IPS DF 19.7 (cell line): ENCODE measurements around the gene AKT3.
"Not testable (repeated sequence)": the region's sequence is repeated elsewhere in the genome, so short reads cannot be mapped to it uniquely, and the experiment has no call there.

Experiments used
- DNase-seq: peaks from one replicate; pipeline ENCODE4 v3.0.0-alpha.2; 2013; ENCODE audit warnings: low read depth, low spot score

AKT3 gene

DNA sequence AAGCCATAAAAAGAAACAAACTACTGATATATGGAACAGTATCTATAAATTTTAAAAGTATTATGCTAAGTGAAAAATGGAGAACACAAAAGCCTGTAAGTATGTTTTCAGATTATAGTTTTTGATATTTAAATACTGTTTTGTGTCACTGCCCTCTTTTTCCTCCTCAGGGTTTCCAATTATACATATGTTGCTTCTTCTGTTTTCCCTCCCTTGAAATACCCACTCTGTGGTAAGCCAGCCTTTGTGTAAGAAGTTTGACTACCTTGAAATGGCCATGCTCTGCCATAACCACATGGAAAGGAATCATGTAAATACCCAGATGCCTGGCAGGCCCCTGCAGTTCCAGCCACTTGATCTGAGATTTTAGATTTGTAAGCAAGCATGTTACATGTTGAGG is 248.3 kb downstream of the AKT3 start:
- no peak for DNase-seq

- no peak for DNase-seq
Observed at GRCh38 chr1:243598433-243598832, 251.6 kb downstream of the AKT3 start.

- no peak for DNase-seq
Observed at GRCh38 chr1:243597383-243597782, 252.7 kb downstream of the AKT3 start.

- DNase-seq, result no peak
Observed at GRCh38 chr1:243596431-243597062, 253.5 kb downstream of the AKT3 start.

- no peak for DNase-seq
Observed at GRCh38 chr1:243595527-243596210, 254.4 kb downstream of the AKT3 start.

- no peak for DNase-seq
Observed at GRCh38 chr1:243594455-243594854, 255.6 kb downstream of the AKT3 start.

DNA sequence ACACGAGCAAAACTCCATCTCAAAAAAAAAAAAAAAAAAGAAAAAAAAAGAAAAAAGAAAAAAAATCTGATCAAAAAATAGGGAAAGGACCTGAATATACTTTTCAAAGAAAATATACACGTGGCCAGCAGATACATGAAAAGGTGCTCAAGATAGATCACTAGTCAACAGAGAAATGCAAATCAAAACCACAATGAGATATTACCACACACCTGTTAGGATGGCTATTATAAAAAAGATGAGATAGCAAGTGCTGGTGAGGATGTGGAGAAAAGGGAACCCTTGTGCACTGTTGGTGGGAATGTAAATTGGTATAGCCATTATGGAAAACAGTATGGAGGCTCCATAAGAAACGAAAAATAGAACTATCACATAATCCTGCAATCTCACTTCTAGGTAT is 260.8 kb downstream of the AKT3 start:
- DNase-seq, result not testable (repeated sequence)

DNA sequence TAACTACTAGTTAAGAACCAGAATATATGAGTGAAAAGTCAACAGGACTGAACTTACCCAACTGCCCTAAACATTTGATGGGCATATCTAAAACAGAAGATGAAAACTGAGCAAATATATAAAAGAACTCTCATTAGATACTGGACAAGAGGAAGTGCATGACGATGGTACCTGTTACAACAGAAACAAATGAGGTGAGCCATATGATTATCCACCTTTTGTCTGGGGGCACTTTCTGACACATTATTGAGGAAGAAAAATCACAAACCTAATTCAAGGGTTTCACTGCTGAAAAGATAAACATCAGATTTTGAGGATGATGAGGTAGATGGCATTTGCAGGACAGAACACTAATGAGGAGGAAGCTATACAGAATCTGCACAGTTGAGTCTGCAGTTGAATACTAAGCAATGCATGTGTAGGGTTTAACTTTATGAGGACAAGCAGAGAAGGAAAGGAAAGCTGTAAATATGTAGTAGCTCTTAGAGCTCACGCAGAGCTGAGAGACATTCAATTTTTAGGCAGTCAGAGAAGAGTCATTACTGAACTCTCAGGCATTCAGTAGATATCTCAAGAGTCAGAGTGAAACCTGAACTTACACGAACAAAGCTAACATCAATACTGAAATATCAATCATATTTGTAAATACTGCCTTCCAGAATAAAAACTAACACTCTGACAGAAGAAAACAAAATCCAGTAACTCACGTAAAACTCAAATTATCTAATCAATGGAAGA is 262.1 kb downstream of the AKT3 start:
- DNase-seq, result no peak

DNA sequence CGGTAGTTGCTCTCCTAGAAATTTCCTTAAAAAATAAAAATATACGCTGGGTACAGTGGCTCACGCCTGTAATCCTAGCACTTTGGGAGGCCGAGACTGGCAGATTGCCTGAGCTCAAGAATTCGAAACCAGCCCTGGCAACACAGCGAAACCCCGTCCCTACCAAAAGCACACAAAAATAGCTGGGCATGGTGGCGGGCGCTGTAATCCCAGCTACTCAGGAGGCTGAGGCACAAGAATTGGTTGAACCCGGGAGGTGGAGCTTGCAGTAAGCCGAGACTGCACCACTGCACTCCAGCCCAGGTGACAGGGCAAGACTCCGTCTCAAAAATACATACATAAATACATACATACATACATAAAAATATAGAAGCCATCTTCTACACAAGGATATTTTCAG is 262.8 kb downstream of the AKT3 start:
- DNase-seq, result no peak

- no peak for DNase-seq
Observed at GRCh38 chr1:243585982-243586381, 264.1 kb downstream of the AKT3 start.

- DNase-seq, result no peak
Observed at GRCh38 chr1:243582326-243582725, 267.7 kb downstream of the AKT3 start.

- DNase-seq, result no peak
Observed at GRCh38 chr1:243580984-243581383, 269.1 kb downstream of the AKT3 start.

DNA sequence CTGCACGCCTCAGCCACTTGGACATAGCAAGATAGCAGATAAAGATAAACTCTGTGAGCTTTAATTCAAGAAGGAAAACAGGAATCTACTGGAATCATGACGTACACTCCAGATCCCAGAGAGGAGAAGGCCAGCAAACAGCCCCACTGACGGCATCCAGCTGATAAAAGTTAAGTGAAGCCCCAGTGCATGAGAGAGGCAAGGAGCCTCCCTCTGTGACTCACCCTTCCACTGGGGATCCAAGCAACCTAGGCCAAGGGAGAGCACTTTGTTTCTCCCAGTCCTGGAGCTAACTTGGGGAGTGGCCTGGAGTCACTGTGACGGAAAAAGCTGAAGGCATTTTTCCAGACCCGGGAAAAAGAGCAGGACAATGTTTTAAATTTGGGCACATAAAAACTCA is 270.0 kb downstream of the AKT3 start:
- no peak for DNase-seq

DNA sequence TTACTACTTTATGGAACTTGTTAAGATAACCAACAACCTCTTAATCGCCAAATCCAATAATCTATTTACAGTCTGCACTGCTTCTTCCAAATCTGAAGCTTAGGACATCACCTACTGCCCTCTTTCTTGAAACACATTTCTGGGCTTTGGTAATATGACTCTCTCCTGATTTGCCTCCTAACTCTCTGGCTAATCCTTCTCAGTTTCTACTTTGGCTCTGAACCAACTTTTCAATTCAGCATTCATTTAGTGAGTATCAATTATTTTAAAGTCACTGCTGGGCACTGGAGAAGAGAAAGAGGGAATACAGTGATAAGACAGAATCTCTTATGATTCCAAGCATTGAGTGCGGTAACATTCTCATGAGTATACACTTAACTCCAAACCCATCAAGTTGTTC is 275.0 kb downstream of the AKT3 start:
- no peak for DNase-seq

DNA sequence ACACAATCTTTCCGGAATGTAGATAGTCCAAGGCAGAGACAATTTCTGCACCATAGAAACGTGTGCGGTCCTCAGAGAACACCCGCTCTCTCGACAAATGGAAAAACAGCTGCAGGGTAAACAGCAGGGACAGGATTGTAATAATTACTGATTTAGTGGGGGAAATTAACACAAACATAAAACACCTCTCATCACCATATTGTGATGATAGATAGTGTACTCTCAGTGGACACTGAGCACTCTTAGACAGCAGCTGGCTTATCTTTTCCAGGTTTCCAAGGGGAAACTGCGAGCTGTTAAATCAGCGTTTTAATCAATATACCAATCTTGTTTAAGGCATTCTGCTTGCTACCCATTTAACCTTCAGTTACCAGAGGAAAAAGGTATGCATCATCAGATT is 277.1 kb downstream of the AKT3 start:
- no peak for DNase-seq

- no peak for DNase-seq
Observed at GRCh38 chr1:243568793-243569192, 281.2 kb downstream of the AKT3 start.

DNA sequence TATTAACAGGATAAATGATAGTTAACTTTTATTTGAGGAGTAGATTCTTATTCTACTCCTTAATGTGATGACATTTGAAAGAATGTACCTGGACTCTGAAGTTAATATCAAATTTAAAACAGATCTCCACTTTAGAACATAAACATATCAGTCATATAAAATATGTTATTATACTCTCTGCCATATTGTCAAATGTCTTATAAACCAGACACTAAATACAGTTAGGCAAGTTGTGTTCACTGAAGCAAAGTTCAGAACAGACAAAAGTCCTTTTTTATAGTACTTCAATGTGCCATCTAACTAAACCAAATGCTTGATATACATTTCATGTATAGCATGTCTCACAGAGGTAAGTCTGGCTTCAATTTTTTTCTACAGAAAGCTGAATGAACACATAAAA is 285.2 kb downstream of the AKT3 start:
- DNase-seq, result no peak

DNA sequence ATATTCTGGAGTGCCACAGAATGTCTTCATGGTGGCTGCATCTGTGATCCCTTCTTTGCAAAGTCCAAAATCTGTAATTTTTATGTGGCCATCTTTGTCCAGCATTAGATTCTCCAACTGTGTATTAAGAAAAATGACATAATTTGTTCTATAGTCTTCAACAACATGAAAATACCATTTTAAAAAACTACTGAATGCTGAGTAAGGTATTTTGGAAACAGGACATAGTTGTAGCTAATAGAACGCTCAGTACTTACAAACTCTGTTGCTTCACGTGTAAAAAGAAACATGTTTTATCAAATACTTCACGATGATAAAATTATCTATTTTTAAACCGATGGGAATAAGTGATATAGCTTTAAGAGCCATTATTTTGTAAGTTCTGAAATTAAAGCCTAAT is 286.3 kb downstream of the AKT3 start:
- DNase-seq, result no peak

DNA sequence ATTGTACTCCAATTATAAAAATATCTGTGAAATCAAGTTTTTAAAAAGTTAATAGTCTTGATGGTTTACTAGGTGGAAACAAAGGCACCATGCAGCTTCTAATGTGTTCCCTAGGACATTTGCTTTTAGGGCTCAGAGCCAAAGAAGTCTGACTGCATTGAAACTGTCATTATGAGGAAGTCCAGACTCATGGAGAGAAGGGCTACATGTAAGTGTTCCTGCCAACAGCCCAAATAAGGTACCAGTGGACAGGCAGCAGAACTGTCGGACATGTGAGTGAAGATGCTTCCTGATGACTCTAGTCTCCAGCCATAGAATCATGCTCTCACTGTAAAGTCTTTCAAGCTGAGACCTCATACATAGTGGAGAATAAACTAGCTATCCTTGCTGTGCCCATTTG is 287.6 kb downstream of the AKT3 start:
- DNase-seq, result no peak

DNA sequence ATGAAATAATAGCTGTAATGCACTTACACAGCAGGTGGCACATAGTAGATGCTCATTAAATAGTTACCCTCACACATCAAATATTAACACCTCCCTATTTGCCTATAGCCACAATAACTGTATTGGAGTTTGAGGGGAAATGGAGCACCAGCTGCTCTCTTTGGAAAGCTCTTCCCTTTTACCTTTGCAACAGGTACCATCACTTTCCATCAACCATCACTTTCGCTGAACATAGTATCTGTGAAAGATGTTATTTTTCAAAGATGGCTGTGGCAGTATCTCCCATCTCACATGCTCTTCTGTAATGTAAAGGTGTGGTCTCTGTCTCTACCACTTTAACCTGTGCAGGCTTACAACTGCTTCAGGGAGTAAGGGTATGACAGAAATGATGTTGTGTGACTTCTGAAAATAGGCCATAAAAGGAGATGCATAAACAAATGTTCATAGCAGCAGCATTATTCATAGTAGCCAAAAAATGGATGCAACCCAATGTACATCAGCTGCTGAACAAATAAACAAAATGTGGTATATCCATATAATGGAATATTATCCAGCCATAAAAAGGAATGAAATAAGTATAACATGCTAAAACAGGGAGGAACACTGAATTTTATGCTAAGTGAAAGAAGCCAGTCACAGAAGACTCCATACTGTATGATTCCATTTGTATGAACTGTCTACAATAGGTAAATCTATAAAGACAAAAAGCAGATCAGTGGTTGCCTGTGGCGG is 288.3 kb downstream of the AKT3 start:
- no peak for DNase-seq

DNA sequence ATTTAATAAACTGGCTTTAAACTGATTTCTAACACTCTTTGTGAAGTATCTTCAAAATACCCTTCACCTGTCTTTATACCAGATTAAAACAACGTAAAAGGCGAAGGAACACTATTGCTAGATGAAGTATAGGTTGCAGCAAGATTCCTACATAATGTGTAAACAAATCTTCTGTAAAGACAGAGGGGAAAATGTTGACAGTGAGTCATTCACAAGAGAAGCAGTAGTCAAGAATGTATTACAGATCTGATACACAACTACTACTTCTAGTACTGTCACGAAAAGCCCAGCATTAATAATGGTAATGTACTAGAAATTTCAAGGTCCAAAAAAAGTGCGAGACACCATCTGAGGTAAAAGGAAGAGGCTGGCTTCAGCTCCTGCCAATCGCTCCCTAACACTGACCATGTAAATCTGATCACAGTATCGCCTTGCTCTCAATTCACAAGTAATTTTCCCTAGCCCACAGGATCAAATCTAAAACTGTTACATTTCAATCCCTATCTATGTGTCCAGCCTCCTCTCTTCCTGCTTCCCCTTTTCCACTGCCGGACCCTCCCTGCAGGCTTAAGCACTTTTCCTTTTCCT is 290.4 kb downstream of the AKT3 start:
- no peak for DNase-seq

DNA sequence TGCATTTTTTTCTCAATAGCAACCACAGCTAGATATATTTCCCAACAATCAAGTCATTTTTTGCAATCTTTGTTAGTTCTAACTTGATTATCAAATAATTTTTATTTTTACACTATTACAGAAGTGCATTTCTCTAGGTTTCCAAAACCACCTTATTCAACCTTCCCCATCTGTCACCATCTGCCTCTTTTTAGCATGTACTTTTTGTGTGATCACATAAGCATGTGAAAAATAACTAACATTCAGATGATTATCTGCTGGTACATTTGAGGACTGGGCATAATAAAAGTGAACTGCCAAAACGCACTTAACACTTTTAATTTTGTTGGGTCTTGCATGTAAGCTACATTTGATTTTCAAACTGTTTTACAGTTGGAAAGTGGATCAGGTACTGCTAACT is 291.5 kb downstream of the AKT3 start:
- no peak for DNase-seq
